ENCODE results near the gene CCDC97.

CCDC97 gene

DNA sequence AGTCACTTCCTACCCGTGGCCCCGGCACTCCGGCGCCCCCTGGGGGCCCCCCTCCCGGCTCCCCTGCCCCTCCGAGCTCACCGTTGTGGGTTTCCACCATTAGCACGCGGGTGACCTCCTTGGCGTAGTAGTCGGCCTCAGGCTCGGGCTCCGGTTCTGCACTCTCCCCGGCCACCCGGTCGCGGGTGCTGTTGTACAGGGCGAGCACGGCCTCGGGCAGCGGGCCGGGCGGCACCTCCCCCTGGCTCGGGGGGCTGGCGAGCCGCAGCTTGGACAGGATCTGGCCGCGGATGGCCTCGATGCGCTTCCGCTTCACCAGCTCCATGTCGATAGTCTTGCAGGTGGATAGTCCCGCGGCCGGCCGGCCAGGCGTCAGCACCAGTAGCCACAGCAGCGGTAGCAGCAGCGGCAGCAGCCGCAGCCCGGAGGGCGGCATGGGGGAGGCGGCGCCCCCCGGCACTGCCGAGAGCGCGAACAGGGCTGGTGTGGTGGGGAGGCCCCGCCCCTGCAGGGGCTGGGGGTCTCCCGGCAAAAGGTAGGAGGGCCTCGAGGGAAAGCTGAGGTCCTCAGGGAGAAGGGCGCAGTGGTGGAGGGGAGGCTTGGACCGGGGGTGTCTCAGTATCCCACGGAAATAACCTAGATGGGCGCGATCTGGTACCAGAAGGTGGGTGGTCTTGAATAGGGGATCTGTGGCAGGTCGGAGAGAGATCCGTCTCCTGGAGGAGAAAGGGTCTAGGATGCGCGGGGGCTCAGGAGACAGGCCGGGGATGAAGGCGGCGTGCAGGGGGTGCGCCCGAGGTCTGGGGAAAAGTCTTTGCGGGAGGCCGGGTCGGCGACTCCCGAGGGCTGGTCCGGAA, 42.9 kb downstream of the CCDC97 start (continued):
- TF ChIP-seq ZNF335 (tag by site-specific recombination; conservative IDR thresholded peaks at IDR 0.05) (peak; percentile 99), ZBTB8A (tag by site-specific recombination; IDR thresholded peaks at IDR 0.05) (0 out of 2 replicates have a peak, but pooled peaks have one; percentile 22), EGR2 (tag by site-specific recombination; IDR thresholded peaks at IDR 0.05; ENCODE audit: low read depth) (peak; percentile 67), HOXC10 (CRISPR knock-in tag; IDR thresholded peaks at IDR 0.05) (no peak), ZBTB17 (tag by site-specific recombination; IDR thresholded peaks at IDR 0.05) (peak; percentile 91), ZNF521 (tag by site-specific recombination; IDR thresholded peaks at IDR 0.05) (no peak), SALL2 (tag by site-specific recombination; IDR thresholded peaks at IDR 0.05; ENCODE audit: borderline replicate concordance) (no peak), SP7 (tag by site-specific recombination; IDR thresholded peaks at IDR 0.05) (no peak; the same call in none of the 2 replicates)
- TF ChIP-seq, protein P1, sequence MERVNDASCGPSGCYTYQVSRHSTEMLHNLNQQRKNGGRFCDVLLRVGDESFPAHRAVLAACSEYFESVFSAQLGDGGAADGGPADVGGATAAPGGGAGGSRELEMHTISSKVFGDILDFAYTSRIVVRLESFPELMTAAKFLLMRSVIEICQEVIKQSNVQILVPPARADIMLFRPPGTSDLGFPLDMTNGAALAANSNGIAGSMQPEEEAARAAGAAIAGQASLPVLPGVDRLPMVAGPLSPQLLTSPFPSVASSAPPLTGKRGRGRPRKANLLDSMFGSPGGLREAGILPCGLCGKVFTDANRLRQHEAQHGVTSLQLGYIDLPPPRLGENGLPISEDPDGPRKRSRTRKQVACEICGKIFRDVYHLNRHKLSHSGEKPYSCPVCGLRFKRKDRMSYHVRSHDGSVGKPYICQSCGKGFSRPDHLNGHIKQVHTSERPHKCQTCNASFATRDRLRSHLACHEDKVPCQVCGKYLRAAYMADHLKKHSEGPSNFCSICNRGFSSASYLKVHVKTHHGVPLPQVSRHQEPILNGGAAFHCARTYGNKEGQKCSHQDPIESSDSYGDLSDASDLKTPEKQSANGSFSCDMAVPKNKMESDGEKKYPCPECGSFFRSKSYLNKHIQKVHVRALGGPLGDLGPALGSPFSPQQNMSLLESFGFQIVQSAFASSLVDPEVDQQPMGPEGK (tag by site-specific recombination; IDR thresholded peaks at IDR 0.05): peak; percentile 83

DNA sequence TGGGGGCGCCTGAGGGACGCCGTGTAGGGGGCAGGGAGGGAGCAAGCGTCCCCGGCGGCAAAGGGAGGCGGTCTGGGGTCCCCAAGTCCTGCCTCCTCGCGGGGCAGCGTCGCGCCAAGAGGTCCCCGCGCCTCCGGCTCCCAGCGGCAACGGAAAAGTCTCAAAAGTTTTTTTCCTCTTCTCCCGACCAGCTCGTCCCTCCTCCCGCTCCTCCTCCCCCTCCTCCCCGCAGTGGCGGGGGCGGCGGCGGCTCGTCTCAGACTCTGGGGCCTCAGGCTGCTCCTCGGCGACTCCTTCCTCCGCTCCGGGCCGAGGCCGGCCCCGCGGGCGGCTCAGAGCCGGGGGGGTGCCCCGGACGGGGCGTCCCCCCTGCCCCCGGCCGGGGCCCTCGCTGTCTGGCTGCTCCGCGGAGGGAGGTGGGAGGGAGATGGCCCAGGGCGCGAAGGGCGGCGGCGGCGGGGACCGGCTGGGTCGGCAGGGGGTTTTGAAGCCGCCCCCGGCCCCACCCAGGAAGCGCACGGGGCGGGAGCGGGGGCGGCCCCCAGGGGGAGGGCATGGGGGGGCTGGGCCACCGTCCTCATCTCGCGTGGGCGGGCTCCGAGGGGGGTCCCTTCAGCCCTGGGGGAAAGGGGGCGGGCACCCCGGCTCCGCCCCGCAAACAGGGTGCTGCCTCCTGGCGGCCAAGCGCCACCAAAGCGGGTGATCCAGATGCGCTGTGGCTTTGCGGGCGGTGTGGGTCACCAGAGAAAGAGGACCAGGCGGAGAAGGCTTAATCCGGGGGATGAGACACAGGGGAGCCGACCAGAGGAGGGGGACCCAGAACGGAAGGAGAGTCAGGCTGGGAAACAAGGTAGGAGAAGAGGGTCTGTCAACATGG, 43.7 kb downstream of the CCDC97 start, which contains the start of gene TGFB1:
TSS of gene TGFB1 (minus strand) at position 457 of the 877 bp plus-strand sequence. CDS start 878 bp downstream, outside the sequence.
- POLR2A ChIA-PET: interaction anchor here (0.5 to 3.1 kb wide), 10 partner anchors 10 to 85 kb away, joined by 3 to 73 read pairs (median 4); partner anchors contain the start of gene B9D2
- peak within 1 kb of the TSS; percentile 43 for H3K4me3 ChIP-seq (ENCODE audit: low read depth, low read length)
- TF ChIP-seq ZNF214 (tag by site-specific recombination; IDR thresholded peaks at IDR 0.05; ENCODE audit: borderline replicate concordance): no peak
- TF ChIP-seq ZNF830 (tag by site-specific recombination; IDR thresholded peaks at IDR 0.05; ENCODE audit: low read depth): no peak
- TF ChIP-seq, protein P2, sequence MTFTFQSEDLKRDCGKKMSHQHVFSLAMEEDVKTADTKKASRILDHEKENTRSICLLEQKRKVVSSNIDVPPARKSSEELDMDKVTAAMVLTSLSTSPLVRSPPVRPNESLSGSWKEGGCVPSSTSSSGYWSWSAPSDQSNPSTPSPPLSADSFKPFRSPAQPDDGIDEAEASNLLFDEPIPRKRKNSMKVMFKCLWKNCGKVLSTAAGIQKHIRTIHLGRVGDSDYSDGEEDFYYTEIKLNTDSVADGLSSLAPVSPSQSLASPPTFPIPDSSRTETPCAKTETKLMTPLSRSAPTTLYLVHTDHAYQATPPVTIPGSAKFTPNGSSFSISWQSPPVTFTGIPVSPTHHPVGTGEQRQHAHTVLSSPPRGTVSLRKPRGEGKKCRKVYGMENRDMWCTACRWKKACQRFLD (tag by site-specific recombination; IDR thresholded peaks at IDR 0.05): no peak
- no peak for TF ChIP-seq MYNN (tag by site-specific recombination; IDR thresholded peaks at IDR 0.05; ENCODE audit: borderline replicate concordance)
- no peak for TF ChIP-seq ZNF223 (tag by site-specific recombination; IDR thresholded peaks at IDR 0.05)
- TF ChIP-seq GLI4 (tag by site-specific recombination; IDR thresholded peaks at IDR 0.05): no peak
- TF ChIP-seq EGR2 (tag by site-specific recombination; IDR thresholded peaks at IDR 0.05; ENCODE audit: low read depth): peak; percentile 44
- 0 out of 2 replicates have a peak, but pooled peaks have one; percentile 77 for TF ChIP-seq ZNF660 (tag by site-specific recombination; IDR thresholded peaks at IDR 0.05)
- TF ChIP-seq, protein P3, sequence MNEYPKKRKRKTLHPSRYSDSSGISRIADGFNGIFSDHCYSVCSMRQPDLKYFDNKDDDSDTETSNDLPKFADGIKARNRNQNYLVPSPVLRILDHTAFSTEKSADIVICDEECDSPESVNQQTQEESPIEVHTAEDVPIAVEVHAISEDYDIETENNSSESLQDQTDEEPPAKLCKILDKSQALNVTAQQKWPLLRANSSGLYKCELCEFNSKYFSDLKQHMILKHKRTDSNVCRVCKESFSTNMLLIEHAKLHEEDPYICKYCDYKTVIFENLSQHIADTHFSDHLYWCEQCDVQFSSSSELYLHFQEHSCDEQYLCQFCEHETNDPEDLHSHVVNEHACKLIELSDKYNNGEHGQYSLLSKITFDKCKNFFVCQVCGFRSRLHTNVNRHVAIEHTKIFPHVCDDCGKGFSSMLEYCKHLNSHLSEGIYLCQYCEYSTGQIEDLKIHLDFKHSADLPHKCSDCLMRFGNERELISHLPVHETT (tag by site-specific recombination; IDR thresholded peaks at IDR 0.05): no peak
- TF ChIP-seq ZNF211 (tag by site-specific recombination; IDR thresholded peaks at IDR 0.05; ENCODE audit: low read depth): no peak
- no peak for TF ChIP-seq ZNF48 (tag by site-specific recombination; IDR thresholded peaks at IDR 0.05)
- no peak for TF ChIP-seq ZNF169 (tag by site-specific recombination; IDR thresholded peaks at IDR 0.05)
- no peak for TF ChIP-seq ZNF610 (tag by site-specific recombination; IDR thresholded peaks at IDR 0.05; ENCODE audit: borderline replicate concordance)
- TF ChIP-seq OSR2 (tag by site-specific recombination; IDR thresholded peaks at IDR 0.05): no peak
- no peak for TF ChIP-seq ZNF558 (tag by site-specific recombination; IDR thresholded peaks at IDR 0.05)
- TF ChIP-seq, protein P4, sequence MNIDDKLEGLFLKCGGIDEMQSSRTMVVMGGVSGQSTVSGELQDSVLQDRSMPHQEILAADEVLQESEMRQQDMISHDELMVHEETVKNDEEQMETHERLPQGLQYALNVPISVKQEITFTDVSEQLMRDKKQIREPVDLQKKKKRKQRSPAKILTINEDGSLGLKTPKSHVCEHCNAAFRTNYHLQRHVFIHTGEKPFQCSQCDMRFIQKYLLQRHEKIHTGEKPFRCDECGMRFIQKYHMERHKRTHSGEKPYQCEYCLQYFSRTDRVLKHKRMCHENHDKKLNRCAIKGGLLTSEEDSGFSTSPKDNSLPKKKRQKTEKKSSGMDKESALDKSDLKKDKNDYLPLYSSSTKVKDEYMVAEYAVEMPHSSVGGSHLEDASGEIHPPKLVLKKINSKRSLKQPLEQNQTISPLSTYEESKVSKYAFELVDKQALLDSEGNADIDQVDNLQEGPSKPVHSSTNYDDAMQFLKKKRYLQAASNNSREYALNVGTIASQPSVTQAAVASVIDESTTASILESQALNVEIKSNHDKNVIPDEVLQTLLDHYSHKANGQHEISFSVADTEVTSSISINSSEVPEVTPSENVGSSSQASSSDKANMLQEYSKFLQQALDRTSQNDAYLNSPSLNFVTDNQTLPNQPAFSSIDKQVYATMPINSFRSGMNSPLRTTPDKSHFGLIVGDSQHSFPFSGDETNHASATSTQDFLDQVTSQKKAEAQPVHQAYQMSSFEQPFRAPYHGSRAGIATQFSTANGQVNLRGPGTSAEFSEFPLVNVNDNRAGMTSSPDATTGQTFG (tag by site-specific recombination; IDR thresholded peaks at IDR 0.05; ENCODE audit: borderline replicate concordance): no peak
- TF ChIP-seq ZNF76 (tag by site-specific recombination; IDR thresholded peaks at IDR 0.05; ENCODE audit: borderline replicate concordance, low read depth): peak; percentile 36; the same call in 1 of the 2 replicates
- TF ChIP-seq ZNF184 (tag by site-specific recombination; IDR thresholded peaks at IDR 0.05): no peak; the same call in 1 of the 2 replicates
- TF ChIP-seq ZNF133 (tag by site-specific recombination; IDR thresholded peaks at IDR 0.05): no peak

More for the DNA sequence above, 43.7 kb downstream of the CCDC97 start, which contains the start of gene TGFB1:
- H3K27ac ChIP-seq (ENCODE audit: extremely low read depth, low read depth, low read length): peak within 1 kb of the TSS; percentile 77; the same call in 1 of the 2 replicates
- H3K36me3 ChIP-seq (ENCODE audit: control insufficient read depth in 2 of 2, insufficient read depth in 1 of 2, low read length in 2 of 2): peaks cover 0 to 6% of the 10 kb centered on the region in 2 experiments; a peak in 1 of 3 replicates
- CTCF ChIA-PET: interaction anchor here (0.6 to 5.3 kb wide), 11 partner anchors 10 to 1032 kb away, joined by 3 to 64 read pairs (median 5); partner anchors contain the start of genes B9D2 and DMAC2
- H3K9me3 ChIP-seq (ENCODE audit: control insufficient read depth, insufficient read depth, low read depth, low read length): no peaks in the 10 kb centered on the region
- H3K4me1 ChIP-seq (ENCODE audit: control insufficient read depth, insufficient read depth, low read length): peaks cover 5% of the 10 kb centered on the region; the same call in 1 of the 2 replicates
